Parathyroid adenoma (tissue), 2 donors: ENCODE data around the gene CRIM1.

Source experiments
- H2AFZ ChIP-seq: fragments of 300-600 bp; sonication (generic); one replicate; pipeline ENCODE4 v1.7.0; 2017; ENCODE audit warnings: antibody characterized with exemption, mild to moderate bottlenecking
- H3K27ac ChIP-seq: fragments of 300-600 bp; sonication (generic); one replicate; pipeline ENCODE4 v1.7.0; 2017
- H3K27me3 ChIP-seq: fragments of 300-600 bp; sonication (generic); one replicate; pipeline ENCODE4 v1.7.0; 2017; ENCODE audit warnings: low read length; ENCODE audit not compliant: control insufficient read depth, insufficient read depth
- H3K36me3 ChIP-seq: fragments of 300-600 bp; sonication (generic); one replicate; pipeline ENCODE4 v1.7.0; 2017; ENCODE audit warnings: low read length; ENCODE audit not compliant: control insufficient read depth, insufficient read depth
- H3K4me1 ChIP-seq: fragments of 300-600 bp; sonication (generic); one replicate; pipeline ENCODE4 v1.7.0; 2017; ENCODE audit warnings: control low read depth
- H3K4me2 ChIP-seq: fragments of 300-600 bp; sonication (generic); one replicate; pipeline ENCODE4 v1.7.0; 2017; ENCODE audit warnings: low read length
- H3K4me3 ChIP-seq: fragments of 300-600 bp; sonication (generic); one replicate; pipeline ENCODE4 v1.7.0; 2017; ENCODE audit warnings: low read depth, low read length
- H3K79me2 ChIP-seq: fragments of 300-600 bp; sonication (generic); one replicate; pipeline ENCODE4 v1.7.0; 2017; ENCODE audit warnings: control low read depth
- H3K9ac ChIP-seq: fragments of 300-600 bp; sonication (generic); one replicate; pipeline ENCODE4 v1.7.0; 2017; ENCODE audit warnings: mild to moderate bottlenecking
- H3K9me3 ChIP-seq: fragments of 300-600 bp; sonication (generic); one replicate; pipeline ENCODE4 v1.7.0; 2017; ENCODE audit warnings: low read length; ENCODE audit not compliant: control insufficient read depth
- TF ChIP-seq, protein P1 (sequence below): fragments of 300-600 bp; sonication (generic); IDR thresholded peaks from one replicate; pipeline ENCODE4 v1.7.0; 2017; ENCODE audit warnings: antibody characterized with exemption, mild to moderate bottlenecking
- donor health status: primary hyperparathyroidism.

The CRIM1 gene

DNA sequence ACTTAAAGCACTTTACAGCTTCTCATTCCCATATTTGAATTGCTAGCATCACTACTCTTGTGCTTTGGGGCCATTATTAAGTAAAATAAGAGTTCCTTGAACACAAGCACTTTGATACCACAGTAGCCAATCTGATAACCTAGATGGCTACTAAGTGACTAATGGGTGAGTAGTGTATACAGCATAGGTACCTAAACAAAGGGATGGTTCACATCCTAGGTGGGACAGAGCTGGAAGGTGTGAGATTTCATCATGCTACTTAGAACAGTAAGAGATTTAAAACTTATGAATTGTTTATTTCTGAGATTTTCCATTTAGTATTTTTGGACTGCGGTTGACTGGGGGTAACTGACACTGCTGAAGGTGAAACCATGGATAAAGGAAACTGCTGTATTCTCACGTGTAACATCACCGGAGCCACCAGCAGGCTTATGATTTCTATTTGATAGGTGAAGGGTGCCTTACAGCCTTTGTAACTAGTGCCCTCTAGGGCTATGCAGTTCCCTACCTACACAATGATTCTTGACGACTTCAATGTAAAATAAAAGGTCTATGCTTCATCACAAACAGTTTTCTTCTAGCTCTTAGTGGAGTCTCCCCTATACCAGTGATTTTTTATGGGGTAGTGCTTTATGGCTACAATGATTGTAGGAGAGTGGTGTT is 22.1 kb upstream of the CRIM1 start:
- Histone ChIP-seq H3K27me3 (no peaks in the 10 kb centered on the region), H2AFZ (no peak overlapping the region), H3K4me1 (peaks cover 3% of the 10 kb centered on the region), H3K27ac (no peak overlapping the region), H3K4me2 (no peak overlapping the region), H3K9me3 (no peaks in the 10 kb centered on the region), H3K9ac (no peak overlapping the region), H3K4me3 (no peak overlapping the region), H3K36me3 (no peaks in the 10 kb centered on the region), H3K79me2 (no peaks in the 10 kb centered on the region)
- TF ChIP-seq, protein P1, sequence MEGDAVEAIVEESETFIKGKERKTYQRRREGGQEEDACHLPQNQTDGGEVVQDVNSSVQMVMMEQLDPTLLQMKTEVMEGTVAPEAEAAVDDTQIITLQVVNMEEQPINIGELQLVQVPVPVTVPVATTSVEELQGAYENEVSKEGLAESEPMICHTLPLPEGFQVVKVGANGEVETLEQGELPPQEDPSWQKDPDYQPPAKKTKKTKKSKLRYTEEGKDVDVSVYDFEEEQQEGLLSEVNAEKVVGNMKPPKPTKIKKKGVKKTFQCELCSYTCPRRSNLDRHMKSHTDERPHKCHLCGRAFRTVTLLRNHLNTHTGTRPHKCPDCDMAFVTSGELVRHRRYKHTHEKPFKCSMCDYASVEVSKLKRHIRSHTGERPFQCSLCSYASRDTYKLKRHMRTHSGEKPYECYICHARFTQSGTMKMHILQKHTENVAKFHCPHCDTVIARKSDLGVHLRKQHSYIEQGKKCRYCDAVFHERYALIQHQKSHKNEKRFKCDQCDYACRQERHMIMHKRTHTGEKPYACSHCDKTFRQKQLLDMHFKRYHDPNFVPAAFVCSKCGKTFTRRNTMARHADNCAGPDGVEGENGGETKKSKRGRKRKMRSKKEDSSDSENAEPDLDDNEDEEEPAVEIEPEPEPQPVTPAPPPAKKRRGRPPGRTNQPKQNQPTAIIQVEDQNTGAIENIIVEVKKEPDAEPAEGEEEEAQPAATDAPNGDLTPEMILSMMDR: no peak

DNA sequence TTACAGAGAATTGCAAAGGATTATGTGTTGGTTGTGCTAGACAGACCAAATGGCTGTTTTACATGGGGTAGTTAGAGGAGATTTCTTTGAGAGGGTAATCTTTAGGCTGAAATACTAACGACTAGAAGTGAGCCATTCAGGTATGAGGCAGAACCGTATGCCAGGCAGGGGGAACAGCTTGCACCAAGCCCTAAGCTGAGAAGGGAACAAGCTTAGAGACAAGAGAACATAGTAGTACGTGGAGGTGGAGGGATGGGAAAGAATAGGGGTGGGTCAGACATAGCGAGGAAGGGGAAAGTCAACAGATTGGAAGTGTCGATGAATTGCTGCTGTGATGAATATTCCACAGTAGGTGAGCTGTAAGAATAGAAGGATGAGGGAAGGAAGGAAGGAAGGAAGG is 20.0 kb upstream of the CRIM1 start:
- Histone ChIP-seq H3K27me3 (no peaks in the 10 kb centered on the region), H3K4me1 (peaks cover 3% of the 10 kb centered on the region), H3K9me3 (no peaks in the 10 kb centered on the region), H3K9ac (no peak overlapping the region), H3K4me3 (no peak overlapping the region), H3K4me2 (no peak overlapping the region), H3K27ac (no peak overlapping the region), H3K79me2 (no peaks in the 10 kb centered on the region), H3K36me3 (no peaks in the 10 kb centered on the region), H2AFZ (no peak overlapping the region)
- TF ChIP-seq, protein P1: no peak

DNA sequence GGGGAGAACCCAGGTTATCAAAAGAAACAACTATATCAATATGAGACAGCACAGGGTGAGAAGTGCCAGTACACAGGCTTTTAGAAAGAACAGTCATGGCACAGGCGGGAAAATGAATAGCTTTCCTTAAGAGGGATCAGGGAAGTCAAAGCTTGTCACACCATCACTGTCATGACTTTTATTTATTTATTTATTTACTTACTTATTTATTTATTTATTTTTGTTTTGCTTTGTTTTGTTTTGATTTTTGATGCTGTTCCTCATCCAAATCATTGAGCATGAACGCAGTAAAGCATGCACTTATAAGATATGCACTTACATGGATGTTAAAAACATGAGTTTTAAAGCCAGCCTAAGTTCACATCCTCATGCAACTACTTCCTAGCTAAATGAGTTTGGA is 19.3 kb upstream of the CRIM1 start:
- Histone ChIP-seq H2AFZ (no peak overlapping the region), H3K36me3 (no peaks in the 10 kb centered on the region), H3K4me1 (no peaks in the 10 kb centered on the region), H3K9me3 (no peaks in the 10 kb centered on the region), H3K79me2 (no peaks in the 10 kb centered on the region), H3K27ac (no peak overlapping the region), H3K4me2 (no peak overlapping the region), H3K27me3 (no peaks in the 10 kb centered on the region), H3K9ac (no peak overlapping the region), H3K4me3 (no peak overlapping the region)
- TF ChIP-seq, protein P1: no peak

DNA sequence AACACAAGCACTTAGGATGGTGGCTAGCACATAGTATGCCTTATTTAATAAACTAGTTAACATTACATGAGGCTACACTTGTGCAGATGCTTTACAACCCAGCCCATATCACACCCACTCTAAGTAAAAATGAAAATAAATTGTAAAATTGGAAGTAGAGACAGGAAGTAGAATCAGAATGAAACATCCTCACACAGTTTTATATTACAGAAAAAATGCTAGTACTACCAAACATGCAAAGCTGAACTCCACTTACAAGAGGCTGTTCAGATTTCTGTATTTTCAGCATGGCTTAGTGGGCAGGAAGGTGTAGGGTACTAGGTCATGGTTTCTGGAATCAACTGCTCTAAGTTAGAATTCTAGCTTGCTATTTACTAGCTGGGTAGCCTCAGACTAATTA is 18.2 kb upstream of the CRIM1 start:
- H2AFZ ChIP-seq: no peak overlapping the region
- no peaks in the 10 kb centered on the region for H3K79me2 ChIP-seq
- no peaks in the 10 kb centered on the region for H3K4me1 ChIP-seq
- TF ChIP-seq, protein P1: no peak
- no peaks in the 10 kb centered on the region for H3K36me3 ChIP-seq
- H3K9ac ChIP-seq: no peak overlapping the region
- H3K27me3 ChIP-seq: no peaks in the 10 kb centered on the region
- no peaks in the 10 kb centered on the region for H3K9me3 ChIP-seq
- H3K4me2 ChIP-seq: no peak overlapping the region
- H3K4me3 ChIP-seq: no peak overlapping the region
- no peak overlapping the region for H3K27ac ChIP-seq

DNA sequence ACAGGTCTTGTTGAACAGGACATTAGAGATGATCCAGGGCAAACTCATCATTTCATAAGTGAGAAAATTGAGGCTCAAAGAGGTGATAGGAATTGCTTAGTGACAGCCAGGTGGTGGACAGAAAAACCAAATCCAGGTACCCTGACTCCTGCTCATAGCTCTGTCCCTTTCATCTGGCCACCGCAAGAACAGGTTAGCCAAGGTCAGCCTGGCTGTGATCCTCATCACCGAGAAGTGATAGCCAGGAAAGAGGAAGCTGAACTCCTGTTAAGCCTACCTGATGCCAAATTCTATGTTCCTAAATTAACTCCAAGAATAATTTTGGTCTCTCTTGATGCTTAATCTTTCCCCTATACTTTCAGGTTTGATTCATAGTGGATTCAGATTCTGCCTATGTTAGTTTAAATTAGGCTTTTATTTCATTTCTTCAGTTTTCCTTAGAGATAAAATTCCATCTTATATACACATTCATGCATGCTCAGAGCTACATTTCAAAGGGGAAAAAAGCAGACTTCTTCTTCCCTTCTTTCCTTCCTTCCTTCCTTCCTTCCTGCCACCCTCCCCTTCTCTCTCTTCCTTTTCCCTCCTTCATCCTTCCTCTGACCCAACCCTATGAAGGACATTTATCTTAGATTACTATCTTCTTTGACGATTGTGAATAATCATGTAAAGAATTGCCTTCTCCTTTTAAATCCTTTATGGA is 17.3 kb upstream of the CRIM1 start:
- no peak overlapping the region for H3K27ac ChIP-seq
- no peak overlapping the region for H2AFZ ChIP-seq
- H3K9me3 ChIP-seq: no peaks in the 10 kb centered on the region
- no peak overlapping the region for H3K4me2 ChIP-seq
- no peaks in the 10 kb centered on the region for H3K79me2 ChIP-seq
- no peaks in the 10 kb centered on the region for H3K36me3 ChIP-seq
- H3K4me1 ChIP-seq: no peaks in the 10 kb centered on the region
- no peak overlapping the region for H3K9ac ChIP-seq
- TF ChIP-seq, protein P1: no peak
- H3K4me3 ChIP-seq: no peak overlapping the region
- no peaks in the 10 kb centered on the region for H3K27me3 ChIP-seq
